Calu3 (cell line): ENCODE measurements around the gene ATP6AP2. TPM values are rescaled to one million over a fixed set of nuclear protein-coding genes. Genes with fewer than 3 reads are reported as not detected.

ENCODE experiments used
- BruUV-seq: library from RNA; stranded (reverse); fragments of 400-500 nt; replicated peaks from 2 replicates; lab custom pipeline; 2021; lab: Mats Ljungman, UMichigan
- CTCF ChIA-PET: fragments of 300-600 bp; sonication (Branson Sonifier 250); formaldehyde crosslinking; loops from one replicate; lab custom pipeline; 2022; ENCODE audit warnings: antibody characterized with exemption; lab: Charles Lee
- DNase-seq: peaks from one replicate; pipeline ENCODE4 v3.0.0; 2022
- H3K27ac Mint-ChIP-seq: one replicate; pipeline ENCODE4 v1.8.0; 2022; ENCODE audit warnings: mixed read lengths; ENCODE audit not compliant: unreplicated experiment
- H3K27me3 Mint-ChIP-seq: one replicate; pipeline ENCODE4 v1.8.0; 2022; ENCODE audit warnings: mixed read lengths; ENCODE audit not compliant: unreplicated experiment
- H3K36me3 Mint-ChIP-seq: one replicate; pipeline ENCODE4 v1.8.0; 2022; ENCODE audit warnings: mild to moderate bottlenecking, moderate library complexity, mixed read lengths; ENCODE audit not compliant: insufficient read depth, unreplicated experiment
- H3K4me1 Mint-ChIP-seq: one replicate; pipeline ENCODE4 v1.8.0; 2022; ENCODE audit warnings: mild to moderate bottlenecking, low read depth, mixed read lengths; ENCODE audit not compliant: unreplicated experiment
- H3K4me3 Mint-ChIP-seq: one replicate; pipeline ENCODE4 v1.8.0; 2022; ENCODE audit warnings: mild to moderate bottlenecking, low read depth, moderate library complexity, mixed read lengths; ENCODE audit not compliant: unreplicated experiment
- H3K9me3 Mint-ChIP-seq: one replicate; pipeline ENCODE4 v1.8.0; 2022; ENCODE audit warnings: low read depth, mixed read lengths; ENCODE audit not compliant: unreplicated experiment
- intact Hi-C: fragments of 100-400 bp; cut with micrococcal nuclease; formaldehyde crosslinking; loops from one replicate; pipeline ENCODE4 v1.10.0; 2022; ENCODE audit not compliant: unreplicated experiment
- total RNA-seq: library from RNA; stranded (reverse); gene quantifications from 2 replicates; pipeline ENCODE4 v1.2.3, GENCODE V29; 2022
- TF ChIP-seq, protein P1 (sequence below): fragments of 200-600 bp; IDR thresholded peaks from one replicate; pipeline ENCODE4 v1.8.0; 2022; ENCODE audit warnings: antibody characterized with exemption; ENCODE audit not compliant: unreplicated experiment

The ATP6AP2 gene
- total RNA-seq, 1 experiment from 2014 or later, result 167 TPM

DNA sequence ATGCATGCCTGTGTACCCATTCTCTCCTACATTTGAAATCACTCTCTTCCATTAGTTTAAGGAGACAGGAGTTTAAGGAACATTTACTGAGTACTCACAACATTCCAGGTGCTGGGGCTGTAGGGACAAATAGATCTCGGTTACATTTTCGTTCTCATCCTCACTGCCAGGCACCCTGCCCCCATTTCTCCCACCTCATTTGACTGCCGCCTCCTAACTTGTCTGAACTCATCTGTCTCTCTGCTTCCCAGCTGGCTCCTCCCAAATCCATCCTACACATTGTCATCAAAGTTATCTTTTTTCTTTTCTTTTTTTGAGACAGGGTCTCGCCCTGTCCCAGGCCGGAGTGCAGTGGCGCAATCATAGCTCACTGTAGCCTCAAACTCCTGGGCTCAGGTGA is 22.7 kb downstream of the ATP6AP2 start:
- H3K36me3 Mint-ChIP-seq, result peaks cover 14% of the 10 kb centered on the region
- TF ChIP-seq, protein P1, sequence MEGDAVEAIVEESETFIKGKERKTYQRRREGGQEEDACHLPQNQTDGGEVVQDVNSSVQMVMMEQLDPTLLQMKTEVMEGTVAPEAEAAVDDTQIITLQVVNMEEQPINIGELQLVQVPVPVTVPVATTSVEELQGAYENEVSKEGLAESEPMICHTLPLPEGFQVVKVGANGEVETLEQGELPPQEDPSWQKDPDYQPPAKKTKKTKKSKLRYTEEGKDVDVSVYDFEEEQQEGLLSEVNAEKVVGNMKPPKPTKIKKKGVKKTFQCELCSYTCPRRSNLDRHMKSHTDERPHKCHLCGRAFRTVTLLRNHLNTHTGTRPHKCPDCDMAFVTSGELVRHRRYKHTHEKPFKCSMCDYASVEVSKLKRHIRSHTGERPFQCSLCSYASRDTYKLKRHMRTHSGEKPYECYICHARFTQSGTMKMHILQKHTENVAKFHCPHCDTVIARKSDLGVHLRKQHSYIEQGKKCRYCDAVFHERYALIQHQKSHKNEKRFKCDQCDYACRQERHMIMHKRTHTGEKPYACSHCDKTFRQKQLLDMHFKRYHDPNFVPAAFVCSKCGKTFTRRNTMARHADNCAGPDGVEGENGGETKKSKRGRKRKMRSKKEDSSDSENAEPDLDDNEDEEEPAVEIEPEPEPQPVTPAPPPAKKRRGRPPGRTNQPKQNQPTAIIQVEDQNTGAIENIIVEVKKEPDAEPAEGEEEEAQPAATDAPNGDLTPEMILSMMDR, result no peak
- intact Hi-C loops, result no loop called here
- H3K27me3 Mint-ChIP-seq, result no peaks in the 10 kb centered on the region
- no peaks in the 10 kb centered on the region for H3K9me3 Mint-ChIP-seq
- no peak for DNase-seq
- BruUV-seq, result no TSS peak
- H3K27ac Mint-ChIP-seq, result no peak overlapping the region
- H3K4me1 Mint-ChIP-seq, result no peaks in the 10 kb centered on the region
- CTCF ChIA-PET, result no interaction called here
- H3K4me3 Mint-ChIP-seq, result no peak overlapping the region

GRCh38 chrX:40607381-40607780 is 26.6 kb downstream of the ATP6AP2 start:
- intact Hi-C loops, result no loop called here
- no peaks in the 10 kb centered on the region for H3K36me3 Mint-ChIP-seq
- H3K27ac Mint-ChIP-seq, result no peak overlapping the region
- CTCF ChIA-PET, result no interaction called here
- H3K27me3 Mint-ChIP-seq, result no peaks in the 10 kb centered on the region
- no peak for DNase-seq
- no peaks in the 10 kb centered on the region for H3K4me1 Mint-ChIP-seq
- no TSS peak for BruUV-seq
- TF ChIP-seq, protein P1, result no peak
- H3K4me3 Mint-ChIP-seq, result no peak overlapping the region
- H3K9me3 Mint-ChIP-seq, result no peaks in the 10 kb centered on the region

DNA sequence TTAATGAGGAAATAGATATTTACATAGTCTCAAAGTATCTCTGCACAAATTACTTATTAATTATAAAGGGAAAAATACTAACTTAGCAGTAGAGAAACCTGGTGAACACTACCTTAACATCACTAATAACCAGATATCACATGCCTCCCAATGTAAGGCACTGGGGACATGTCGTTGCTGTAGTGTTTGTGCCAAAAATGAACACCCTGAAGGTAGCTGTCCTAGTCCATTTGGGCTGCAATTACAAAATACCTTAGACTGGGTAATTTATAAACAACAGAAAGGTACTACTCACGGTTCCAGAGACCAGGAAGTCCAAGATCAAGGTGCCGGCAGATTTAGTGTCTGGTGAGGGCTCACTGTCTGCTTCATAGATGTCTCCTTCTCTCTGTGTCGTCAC is 31.7 kb downstream of the ATP6AP2 start:
- intact Hi-C loops, result no loop called here
- TF ChIP-seq, protein P1, result no peak

DNA sequence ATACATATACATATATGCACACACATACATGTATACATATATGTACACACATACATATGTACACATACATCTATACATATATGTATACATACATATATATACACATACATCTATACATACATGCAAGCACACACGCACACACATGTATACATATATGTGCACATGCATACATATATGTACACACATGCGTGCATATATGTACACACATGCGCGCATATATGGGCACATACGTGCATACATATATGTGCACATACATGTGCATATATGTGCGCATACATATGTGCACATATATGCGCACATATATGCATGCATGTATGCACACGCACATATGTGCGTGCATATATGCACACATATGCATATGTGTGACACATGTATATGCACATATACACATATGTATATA is 35.2 kb downstream of the ATP6AP2 start:
- no TSS peak for BruUV-seq
- H3K4me3 Mint-ChIP-seq, result no peak overlapping the region
- no peak for DNase-seq

More for the DNA sequence above, 31.7 kb downstream of the ATP6AP2 start:
- no peaks in the 10 kb centered on the region for H3K36me3 Mint-ChIP-seq
- H3K27ac Mint-ChIP-seq, result no peak overlapping the region
- CTCF ChIA-PET, result no interaction called here
- no peak overlapping the region for H3K4me3 Mint-ChIP-seq
- H3K27me3 Mint-ChIP-seq, result no peaks in the 10 kb centered on the region
- H3K4me1 Mint-ChIP-seq, result no peaks in the 10 kb centered on the region
- DNase-seq, result no peak
- H3K9me3 Mint-ChIP-seq, result no peaks in the 10 kb centered on the region
- BruUV-seq, result no TSS peak

More for the DNA sequence above, 35.2 kb downstream of the ATP6AP2 start:
- H3K27me3 Mint-ChIP-seq, result no peaks in the 10 kb centered on the region
- H3K4me1 Mint-ChIP-seq, result no peaks in the 10 kb centered on the region
- CTCF ChIA-PET, result no interaction called here
- H3K36me3 Mint-ChIP-seq, result no peaks in the 10 kb centered on the region
- H3K27ac Mint-ChIP-seq, result no peak overlapping the region
- TF ChIP-seq, protein P1, result no peak
- intact Hi-C loops, result no loop called here
- no peaks in the 10 kb centered on the region for H3K9me3 Mint-ChIP-seq
